WTC11 (cell line): ENCODE results near the gene EXOC6. TPM values are rescaled to one million over a fixed set of nuclear protein-coding genes. Genes with fewer than 3 reads are reported as not detected.

Experiments used
- ATAC-seq: fragments of 200-7000 bp; cut with Tn5 transposase; 2 replicates; pipeline ENCODE4 v1.10.0; 2021; ENCODE audit warnings: mild to moderate bottlenecking, moderate library complexity
- CTCF ChIA-PET: fragments of 300-600 bp; sonication (Branson Sonifier 250); formaldehyde crosslinking; loops from one replicate; lab custom pipeline; 2021; ENCODE audit warnings: antibody characterized with exemption; lab: Charles Lee
- POLR2A ChIA-PET: fragments of 350-600 bp; sonication (Branson Sonifier 250); formaldehyde crosslinking; loops from one replicate; lab custom pipeline; 2021; ENCODE audit warnings: antibody characterized with exemption; lab: Charles Lee
- DNase-seq: peaks from one replicate; pipeline ENCODE4 v3.0.0; 2021; ENCODE audit warnings: low spot score
- H3K27ac Mint-ChIP-seq: 2 replicates; pipeline ENCODE4 v1.8.0; 2021; ENCODE audit warnings: mixed read lengths
- H3K27me3 Mint-ChIP-seq: 2 replicates; pipeline ENCODE4 v1.8.0; 2021; ENCODE audit warnings: low read depth, mild to moderate bottlenecking, moderate library complexity, mixed read lengths
- H3K36me3 Mint-ChIP-seq: 2 replicates; pipeline ENCODE4 v1.8.0; 2021; ENCODE audit warnings: mixed read lengths
- H3K4me1 Mint-ChIP-seq: 2 replicates; pipeline ENCODE4 v1.8.0; 2022; ENCODE audit warnings: mixed read lengths
- H3K4me3 Mint-ChIP-seq: 2 replicates; pipeline ENCODE4 v1.8.0; 2021; ENCODE audit warnings: mild to moderate bottlenecking, moderate library complexity, mixed read lengths
- H3K9me3 Mint-ChIP-seq: 2 replicates; pipeline ENCODE4 v1.8.0; 2021; ENCODE audit warnings: mixed read lengths
- ARID4B ChIP-seq: sonication (generic); formaldehyde crosslinking; IDR thresholded peaks from 2 replicates; pipeline ENCODE4 v1.8.0; 2023; ENCODE audit warnings: missing genetic modification reagents, mild to moderate bottlenecking, borderline replicate concordance
- CREB1 ChIP-seq: sonication (generic); formaldehyde crosslinking; IDR thresholded peaks from 2 replicates; pipeline ENCODE4 v1.8.0; 2023; ENCODE audit warnings: mild to moderate bottlenecking, missing genetic modification reagents
- ERG ChIP-seq: fragments of 250-450 bp; sonication (Bioruptor Pico); IDR thresholded peaks from 2 replicates; pipeline ENCODE4 v1.8.0; 2021; ENCODE audit warnings: mild to moderate bottlenecking
- FOXK1 ChIP-seq: sonication (generic); formaldehyde crosslinking; IDR thresholded peaks from 2 replicates; pipeline ENCODE4 v1.8.0; 2022; ENCODE audit warnings: mild to moderate bottlenecking, moderate library complexity, missing genetic modification reagents
- FOXP1 ChIP-seq: sonication (generic); formaldehyde crosslinking; IDR thresholded peaks from 2 replicates; pipeline ENCODE4 v1.8.0; 2022; ENCODE audit warnings: missing genetic modification reagents, mild to moderate bottlenecking, moderate library complexity, borderline replicate concordance
- GRHL2 ChIP-seq: fragments of 250-450 bp; sonication (Bioruptor Pico); IDR thresholded peaks from 2 replicates; pipeline ENCODE4 v1.8.0; 2022; ENCODE audit warnings: mild to moderate bottlenecking, moderate library complexity; ENCODE audit not compliant: insufficient replicate concordance, severe bottlenecking
- GTF2I ChIP-seq: fragments of 250-450 bp; sonication (Bioruptor Pico); conservative IDR thresholded peaks from 2 replicates; pipeline ENCODE4 v1.4.0; 2021; ENCODE audit warnings: mild to moderate bottlenecking
- JUN ChIP-seq: sonication (generic); formaldehyde crosslinking; IDR thresholded peaks from 2 replicates; pipeline ENCODE4 v1.8.0; 2023; ENCODE audit warnings: mild to moderate bottlenecking, missing genetic modification reagents
- MYBL2 ChIP-seq: sonication (generic); formaldehyde crosslinking; IDR thresholded peaks from 2 replicates; pipeline ENCODE4 v1.8.1; 2023; ENCODE audit warnings: mild to moderate bottlenecking, moderate library complexity, missing genetic modification reagents
- NR1H2 ChIP-seq: sonication (generic); formaldehyde crosslinking; IDR thresholded peaks from 2 replicates; pipeline ENCODE4 v1.9.0; 2021; ENCODE audit warnings: mild to moderate bottlenecking, moderate library complexity, missing genetic modification reagents
- NR2C2 ChIP-seq: sonication (generic); formaldehyde crosslinking; IDR thresholded peaks from 2 replicates; pipeline ENCODE4 v1.8.0; 2022; ENCODE audit warnings: mild to moderate bottlenecking, missing genetic modification reagents
- PRRX2 ChIP-seq: fragments of 250-450 bp; sonication (Bioruptor Pico); IDR thresholded peaks from 2 replicates; pipeline ENCODE4 v1.8.0; 2021; ENCODE audit warnings: mild to moderate bottlenecking
- STAT6 ChIP-seq: sonication (generic); formaldehyde crosslinking; conservative IDR thresholded peaks from 2 replicates; pipeline ENCODE4 v1.8.1; 2023; ENCODE audit warnings: mild to moderate bottlenecking, low read depth, missing genetic modification reagents, moderate library complexity
- TEAD1 ChIP-seq: sonication (generic); formaldehyde crosslinking; IDR thresholded peaks from 2 replicates; pipeline ENCODE4 v1.8.0; 2022; ENCODE audit warnings: mild to moderate bottlenecking, missing genetic modification reagents
- TP53 ChIP-seq: sonication (generic); formaldehyde crosslinking; IDR thresholded peaks from 2 replicates; pipeline ENCODE4 v1.8.1; 2023; ENCODE audit warnings: mild to moderate bottlenecking, missing genetic modification reagents
- USF2 ChIP-seq: sonication (generic); formaldehyde crosslinking; IDR thresholded peaks from 2 replicates; pipeline ENCODE4 v1.8.1; 2023; ENCODE audit warnings: mild to moderate bottlenecking, missing genetic modification reagents, moderate library complexity
- ZNF121 ChIP-seq: sonication (generic); formaldehyde crosslinking; IDR thresholded peaks from 2 replicates; pipeline ENCODE4 v1.8.0; 2023; ENCODE audit warnings: missing genetic modification reagents
- ZNF138 ChIP-seq: sonication (generic); formaldehyde crosslinking; conservative IDR thresholded peaks from 2 replicates; pipeline ENCODE4 v1.8.1; 2022; ENCODE audit warnings: mild to moderate bottlenecking, moderate library complexity, missing genetic modification reagents
- ZNF232 ChIP-seq: sonication (generic); formaldehyde crosslinking; IDR thresholded peaks from 2 replicates; pipeline ENCODE4 v1.8.0; 2022; ENCODE audit warnings: mild to moderate bottlenecking, missing genetic modification reagents
- total RNA-seq: library from RNA; stranded (reverse); gene quantifications from 3 replicates; pipeline ENCODE4 v1.2.3, GENCODE V29; 2021
- TF ChIP-seq, protein P1 (sequence below): sonication (generic); formaldehyde crosslinking; IDR thresholded peaks from 2 replicates; pipeline ENCODE4 v1.8.0; 2022; ENCODE audit warnings: mild to moderate bottlenecking, missing genetic modification reagents
- TF ChIP-seq, protein P2 (sequence below): fragments of 250-450 bp; sonication (Bioruptor Pico); IDR thresholded peaks from 2 replicates; pipeline ENCODE4 v1.9.0; 2021; ENCODE audit warnings: mild to moderate bottlenecking, borderline replicate concordance
- TF ChIP-seq, protein P3 (sequence below): sonication (generic); formaldehyde crosslinking; IDR thresholded peaks from 2 replicates; pipeline ENCODE4 v1.8.1; 2022; ENCODE audit warnings: low read depth, mild to moderate bottlenecking, moderate library complexity, missing genetic modification reagents, borderline replicate concordance

Gene EXOC6
- total RNA-seq, 1 experiment from 2014 or later, result 5.0 TPM

GRCh38 chr10:92990615-92991014, 142.3 kb downstream of the EXOC6 start:
- POLR2A ChIA-PET, result no interaction called here
- TF ChIP-seq ZNF138 (CRISPR knock-in tag), result no peak
- TF ChIP-seq ZNF121 (CRISPR knock-in tag), result no peak
- no peak for TF ChIP-seq FOXP1 (CRISPR knock-in tag)
- no peak for TF ChIP-seq NR1H2 (CRISPR knock-in tag)
- TF ChIP-seq, protein P1, sequence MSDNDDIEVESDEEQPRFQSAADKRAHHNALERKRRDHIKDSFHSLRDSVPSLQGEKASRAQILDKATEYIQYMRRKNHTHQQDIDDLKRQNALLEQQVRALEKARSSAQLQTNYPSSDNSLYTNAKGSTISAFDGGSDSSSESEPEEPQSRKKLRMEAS (CRISPR knock-in tag), result no peak
- TF ChIP-seq NR2C2 (CRISPR knock-in tag), result no peak
- TF ChIP-seq GTF2I (CRISPR knock-in tag), result no peak
- TF ChIP-seq STAT6, result no peak
- no peak for TF ChIP-seq GRHL2
- TF ChIP-seq, protein P2, sequence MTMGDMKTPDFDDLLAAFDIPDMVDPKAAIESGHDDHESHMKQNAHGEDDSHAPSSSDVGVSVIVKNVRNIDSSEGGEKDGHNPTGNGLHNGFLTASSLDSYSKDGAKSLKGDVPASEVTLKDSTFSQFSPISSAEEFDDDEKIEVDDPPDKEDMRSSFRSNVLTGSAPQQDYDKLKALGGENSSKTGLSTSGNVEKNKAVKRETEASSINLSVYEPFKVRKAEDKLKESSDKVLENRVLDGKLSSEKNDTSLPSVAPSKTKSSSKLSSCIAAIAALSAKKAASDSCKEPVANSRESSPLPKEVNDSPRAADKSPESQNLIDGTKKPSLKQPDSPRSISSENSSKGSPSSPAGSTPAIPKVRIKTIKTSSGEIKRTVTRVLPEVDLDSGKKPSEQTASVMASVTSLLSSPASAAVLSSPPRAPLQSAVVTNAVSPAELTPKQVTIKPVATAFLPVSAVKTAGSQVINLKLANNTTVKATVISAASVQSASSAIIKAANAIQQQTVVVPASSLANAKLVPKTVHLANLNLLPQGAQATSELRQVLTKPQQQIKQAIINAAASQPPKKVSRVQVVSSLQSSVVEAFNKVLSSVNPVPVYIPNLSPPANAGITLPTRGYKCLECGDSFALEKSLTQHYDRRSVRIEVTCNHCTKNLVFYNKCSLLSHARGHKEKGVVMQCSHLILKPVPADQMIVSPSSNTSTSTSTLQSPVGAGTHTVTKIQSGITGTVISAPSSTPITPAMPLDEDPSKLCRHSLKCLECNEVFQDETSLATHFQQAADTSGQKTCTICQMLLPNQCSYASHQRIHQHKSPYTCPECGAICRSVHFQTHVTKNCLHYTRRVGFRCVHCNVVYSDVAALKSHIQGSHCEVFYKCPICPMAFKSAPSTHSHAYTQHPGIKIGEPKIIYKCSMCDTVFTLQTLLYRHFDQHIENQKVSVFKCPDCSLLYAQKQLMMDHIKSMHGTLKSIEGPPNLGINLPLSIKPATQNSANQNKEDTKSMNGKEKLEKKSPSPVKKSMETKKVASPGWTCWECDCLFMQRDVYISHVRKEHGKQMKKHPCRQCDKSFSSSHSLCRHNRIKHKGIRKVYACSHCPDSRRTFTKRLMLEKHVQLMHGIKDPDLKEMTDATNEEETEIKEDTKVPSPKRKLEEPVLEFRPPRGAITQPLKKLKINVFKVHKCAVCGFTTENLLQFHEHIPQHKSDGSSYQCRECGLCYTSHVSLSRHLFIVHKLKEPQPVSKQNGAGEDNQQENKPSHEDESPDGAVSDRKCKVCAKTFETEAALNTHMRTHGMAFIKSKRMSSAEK, result no peak
- no peak for TF ChIP-seq MYBL2 (CRISPR knock-in tag)
- TF ChIP-seq TEAD1 (CRISPR knock-in tag), result no peak
- TF ChIP-seq TP53 (CRISPR knock-in tag), result no peak
- TF ChIP-seq USF2, result no peak
- H3K27me3 Mint-ChIP-seq, result no peaks in the 10 kb centered on the region
- no peaks in the 10 kb centered on the region for H3K36me3 Mint-ChIP-seq
- DNase-seq (no peak), ATAC-seq (no peak)
- H3K4me1 Mint-ChIP-seq, result peaks cover 25% of the 10 kb centered on the region
- CTCF ChIA-PET, result interaction anchor here (1.0 kb wide), 1 partner anchor 25 kb away, joined by 3 read pairs; no protein-coding TSS in a partner anchor
- no peaks in the 10 kb centered on the region for H3K9me3 Mint-ChIP-seq
- no peak overlapping the region for H3K27ac Mint-ChIP-seq
- H3K4me3 Mint-ChIP-seq, result no peak overlapping the region

GRCh38 chr10:92991513-92991912, 143.2 kb downstream of the EXOC6 start:
- H3K9me3 Mint-ChIP-seq, result no peaks in the 10 kb centered on the region
- TF ChIP-seq ARID4B (CRISPR knock-in tag), result no peak
- TF ChIP-seq PRRX2 (CRISPR knock-in tag), result no peak
- no peak for TF ChIP-seq ERG
- no peak for TF ChIP-seq JUN (CRISPR knock-in tag)
- no peak for TF ChIP-seq ZNF232 (CRISPR knock-in tag)
- no peak for TF ChIP-seq FOXK1 (CRISPR knock-in tag)
- TF ChIP-seq, protein P3, sequence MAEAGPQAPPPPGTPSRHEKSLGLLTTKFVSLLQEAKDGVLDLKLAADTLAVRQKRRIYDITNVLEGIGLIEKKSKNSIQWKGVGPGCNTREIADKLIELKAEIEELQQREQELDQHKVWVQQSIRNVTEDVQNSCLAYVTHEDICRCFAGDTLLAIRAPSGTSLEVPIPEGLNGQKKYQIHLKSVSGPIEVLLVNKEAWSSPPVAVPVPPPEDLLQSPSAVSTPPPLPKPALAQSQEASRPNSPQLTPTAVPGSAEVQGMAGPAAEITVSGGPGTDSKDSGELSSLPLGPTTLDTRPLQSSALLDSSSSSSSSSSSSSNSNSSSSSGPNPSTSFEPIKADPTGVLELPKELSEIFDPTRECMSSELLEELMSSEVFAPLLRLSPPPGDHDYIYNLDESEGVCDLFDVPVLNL (CRISPR knock-in tag), result no peak
- no peak for TF ChIP-seq CREB1 (CRISPR knock-in tag)

More at GRCh38 chr10:92991513-92991912, 143.2 kb downstream of the EXOC6 start:
- H3K27ac Mint-ChIP-seq, result no peak overlapping the region
- H3K4me3 Mint-ChIP-seq, result no peak overlapping the region
- DNase-seq, result no peak
- no peak for ATAC-seq
- H3K4me1 Mint-ChIP-seq, result peaks cover 29% of the 10 kb centered on the region
- H3K27me3 Mint-ChIP-seq, result no peaks in the 10 kb centered on the region
- ChIA-PET CTCF (no interaction called here), POLR2A (no interaction called here)
- no peaks in the 10 kb centered on the region for H3K36me3 Mint-ChIP-seq
